Activated CD4-positive, alpha-beta memory T cell treated with anti-CD3 and anti-CD28 coated beads for 36 hours (primary cell): ENCODE measurements around the gene CHRNA3. TPM values are rescaled to one million over a fixed set of nuclear protein-coding genes. Genes with fewer than 3 reads are reported as not detected.
"Not testable (repeated sequence)": the region's sequence is repeated elsewhere in the genome, so short reads cannot be mapped to it uniquely, and the experiment has no call there.

Experiments
- CTCF ChIA-PET: fragments of 350-600 bp; sonication (Branson Sonifier 250); formaldehyde crosslinking; loops from one replicate; lab custom pipeline; 2021; ENCODE audit warnings: antibody characterized with exemption, inconsistent platforms; lab: Charles Lee
- POLR2A ChIA-PET: fragments of 350-600 bp; sonication (Branson Sonifier 250); formaldehyde crosslinking; loops from one replicate; lab custom pipeline; 2021; ENCODE audit warnings: antibody characterized with exemption; lab: Charles Lee
- DNase-seq: peaks from one replicate; pipeline ENCODE4 v3.0.0-alpha.2; 2020
- H3K27ac Mint-ChIP-seq: one replicate; pipeline ENCODE4 v1.8.0; 2021; ENCODE audit warnings: mixed read lengths
- H3K27me3 Mint-ChIP-seq: one replicate; pipeline ENCODE4 v1.8.0; 2021; ENCODE audit warnings: mixed read lengths
- H3K36me3 Mint-ChIP-seq: one replicate; pipeline ENCODE4 v1.8.0; 2021; ENCODE audit warnings: mixed read lengths
- H3K4me1 Mint-ChIP-seq: one replicate; pipeline ENCODE4 v1.8.0; 2021; ENCODE audit warnings: low read depth, mixed read lengths
- H3K4me3 Mint-ChIP-seq: one replicate; pipeline ENCODE4 v1.8.0; 2021; ENCODE audit warnings: mild to moderate bottlenecking, mixed read lengths
- H3K9me3 Mint-ChIP-seq: one replicate; pipeline ENCODE4 v1.8.0; 2021; ENCODE audit warnings: mixed read lengths
- intact Hi-C: fragments of 100-400 bp; cut with micrococcal nuclease; formaldehyde crosslinking; loops from one replicate; pipeline ENCODE4 v1.15.1; 2023
- total RNA-seq, 2 experiments: library from RNA; stranded (reverse); gene quantifications; one replicate each; pipeline ENCODE4 v1.2.3, GENCODE V29; 2021

CHRNA3 gene
- total RNA-seq, 2 experiments from 2014 or later: not detected

DNA sequence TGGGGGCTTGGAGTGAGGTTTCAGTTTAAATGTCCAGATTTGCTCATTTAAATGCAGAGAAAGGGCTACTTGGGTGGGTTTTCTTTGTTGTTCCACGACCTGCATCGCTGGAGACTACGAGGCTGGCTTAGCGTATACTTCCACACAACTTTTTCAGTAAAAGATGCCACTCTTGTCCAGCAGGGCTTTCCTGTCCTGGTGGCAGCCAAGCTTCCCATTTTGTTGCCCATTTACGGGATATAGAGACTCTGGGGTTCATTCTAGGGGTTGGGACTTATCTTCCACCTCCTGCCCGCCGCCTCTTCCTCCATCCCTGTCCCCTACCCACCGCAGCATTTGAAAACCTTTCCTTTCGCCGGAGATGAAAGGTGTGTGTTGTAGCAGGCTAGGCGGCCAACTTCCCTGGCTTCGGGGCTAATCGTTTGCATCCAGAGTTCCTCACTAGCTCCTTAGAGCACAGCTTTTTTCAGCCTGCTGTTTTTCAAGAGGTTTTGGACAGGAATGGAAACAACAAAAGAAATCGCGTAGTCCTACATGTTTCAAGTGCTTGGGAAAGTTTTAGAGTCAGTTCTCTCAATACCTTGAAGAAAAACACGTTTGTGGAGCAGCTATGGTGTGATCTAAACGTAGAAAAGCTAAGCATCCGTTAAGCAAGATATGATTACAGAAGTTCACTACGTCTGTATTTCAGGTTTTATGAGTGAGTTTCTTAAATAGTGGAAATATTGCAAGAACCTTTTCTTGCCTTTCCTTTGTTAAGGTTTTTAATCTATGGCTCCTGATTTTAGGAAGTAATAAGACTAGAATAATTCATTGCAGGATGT, 54.6 kb downstream of the CHRNA3 start:
- POLR2A ChIA-PET: interaction anchor here (0.6 to 2.1 kb wide), 2 partner anchors 26 to 128 kb away, joined by 3 to 15 read pairs; partner anchors contain the start of gene PSMA4
- CTCF ChIA-PET: interaction anchor here (0.9 to 1.9 kb wide), 7 partner anchors 8 to 144 kb away, joined by 3 to 7 read pairs (median 4); partner anchors contain the start of gene PSMA4
- Mint-ChIP-seq H3K4me1 (peaks cover 29% of the 10 kb centered on the region), H3K36me3 (no peaks in the 10 kb centered on the region), H3K9me3 (no peaks in the 10 kb centered on the region), H3K27ac (no peak overlapping the region), H3K27me3 (peaks cover 14% of the 10 kb centered on the region), H3K4me3 (peak overlapping the region; percentile 75)
- intact Hi-C loops: loop anchor here (1.0 kb wide), 1 partner anchor 26 kb away; the partner anchor contains the start of gene PSMA4
- no peak for DNase-seq

DNA sequence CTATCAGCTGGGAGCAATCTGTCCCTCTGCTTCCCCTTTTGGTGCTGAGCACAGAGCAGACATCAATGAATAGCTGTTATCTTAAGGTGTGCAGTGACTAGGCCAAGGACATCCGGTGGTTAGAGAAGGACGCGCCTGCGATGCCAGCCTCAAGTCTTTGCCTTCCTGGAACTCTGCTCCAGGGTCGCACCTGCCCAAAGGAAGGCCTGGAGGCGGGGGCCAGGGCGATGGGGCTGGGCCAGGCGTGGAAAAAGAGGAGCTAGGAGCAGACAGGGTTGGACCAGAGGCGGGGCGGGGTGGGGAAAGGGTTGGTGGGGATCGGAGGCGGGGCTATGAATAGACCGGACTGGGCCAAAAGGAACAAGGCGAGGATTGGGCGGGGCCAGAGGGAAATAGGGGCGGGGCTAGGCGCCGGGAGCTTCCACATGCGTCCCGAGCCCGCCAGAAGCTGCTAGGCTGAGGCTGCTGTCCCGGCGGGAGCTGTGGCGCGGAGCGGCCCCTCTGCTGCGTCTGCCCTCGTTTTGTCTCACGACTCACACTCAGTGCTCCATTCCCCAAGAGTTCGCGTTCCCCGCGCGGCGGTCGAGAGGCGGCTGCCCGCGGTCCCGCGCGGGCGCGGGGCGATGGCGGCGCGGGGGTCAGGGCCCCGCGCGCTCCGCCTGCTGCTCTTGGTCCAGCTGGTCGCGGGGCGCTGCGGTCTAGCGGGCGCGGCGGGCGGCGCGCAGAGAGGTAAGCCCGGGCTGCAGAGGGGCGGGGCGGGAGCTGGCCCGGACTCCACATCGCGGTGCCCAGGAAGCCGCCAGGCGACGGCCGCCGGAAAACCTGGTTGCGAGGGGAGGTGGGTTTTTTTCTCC, 55.5 kb downstream of the CHRNA3 start, which contains the start of gene CHRNA5:
Gene CHRNA5 (plus strand): TSS at position 424 of the 854 bp plus-strand sequence. CDS start 200 bp downstream, at position 624.
- CTCF ChIA-PET: interaction anchor here (0.9 to 1.9 kb wide), 6 partner anchors 9 to 143 kb away, joined by 3 to 7 read pairs (median 4); no protein-coding TSS in a partner anchor
- Mint-ChIP-seq H3K27me3 (peaks cover 14% of the 10 kb centered on the region), H3K4me1 (peaks cover 29% of the 10 kb centered on the region), H3K9me3 (no peaks in the 10 kb centered on the region), H3K36me3 (no peaks in the 10 kb centered on the region), H3K27ac (no peak within 1 kb of the TSS), H3K4me3 (peak within 1 kb of the TSS; percentile 78)
- intact Hi-C loops: loop anchor here (1.0 kb wide), 1 partner anchor 25 kb away; the partner anchor contains the start of gene PSMA4
- peak; percentile 59 for DNase-seq
- POLR2A ChIA-PET: interaction anchor here (2.1 kb wide), 1 partner anchor 25 kb away, joined by 15 read pairs; the partner anchor contains the start of gene PSMA4

DNA sequence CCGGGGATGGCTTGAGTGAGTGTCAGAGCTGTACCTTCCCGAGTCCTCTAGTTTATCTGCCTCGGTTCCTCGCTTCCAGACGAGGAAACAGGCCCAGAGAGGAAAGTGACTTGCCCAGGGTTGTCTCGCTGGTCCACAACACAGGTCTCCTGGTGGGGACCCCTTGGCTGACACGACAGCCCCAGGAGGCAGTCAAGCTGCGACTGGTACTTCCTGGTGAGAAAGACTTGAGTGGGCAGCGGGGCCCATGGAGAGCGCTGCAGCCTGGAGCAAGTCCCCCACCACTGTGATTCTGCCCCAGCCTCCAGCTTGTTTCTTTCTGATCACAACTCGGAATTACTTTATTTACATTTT, 56.1 kb downstream of the CHRNA3 start:
- intact Hi-C loops: loop anchor here (1.0 kb wide), 1 partner anchor 24 kb away; the partner anchor contains the start of gene PSMA4
- Mint-ChIP-seq H3K9me3 (no peaks in the 10 kb centered on the region), H3K4me3 (peak overlapping the region; percentile 78), H3K4me1 (peaks cover 29% of the 10 kb centered on the region), H3K27ac (no peak overlapping the region), H3K27me3 (peaks cover 14% of the 10 kb centered on the region), H3K36me3 (no peaks in the 10 kb centered on the region)
- no peak for DNase-seq
- CTCF ChIA-PET: no interaction called here
- POLR2A ChIA-PET: interaction anchor here (2.1 kb wide), 1 partner anchor 24 kb away, joined by 15 read pairs; the partner anchor contains the start of gene PSMA4

DNA sequence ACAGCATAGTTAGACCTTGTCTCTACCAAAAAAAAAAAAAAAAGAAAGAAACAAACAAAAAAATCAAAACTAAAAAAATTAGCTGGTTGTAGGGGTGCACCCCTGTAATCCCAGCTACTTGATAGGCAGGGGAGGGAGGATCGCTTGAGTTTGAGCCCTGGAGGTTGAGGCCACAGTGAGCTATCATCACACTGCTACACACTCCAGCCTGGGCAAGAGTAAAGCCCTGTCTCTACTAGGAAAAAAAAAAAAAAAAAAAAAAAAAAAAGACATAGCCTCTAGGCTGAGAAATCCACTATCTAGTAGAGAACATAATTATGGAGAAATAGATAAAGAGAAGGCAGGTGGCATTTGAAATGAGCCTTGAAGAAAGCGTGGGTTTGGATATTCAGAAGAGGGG, 57.7 kb downstream of the CHRNA3 start:
- intact Hi-C loops: no loop called here
- peaks cover 26% of the 10 kb centered on the region for H3K4me1 Mint-ChIP-seq
- CTCF ChIA-PET: no interaction called here
- no peaks in the 10 kb centered on the region for H3K9me3 Mint-ChIP-seq
- H3K36me3 Mint-ChIP-seq: no peaks in the 10 kb centered on the region
- H3K27me3 Mint-ChIP-seq: peaks cover 14% of the 10 kb centered on the region
- H3K27ac Mint-ChIP-seq: no peak overlapping the region
- DNase-seq: no peak
- POLR2A ChIA-PET: no interaction called here
- no peak overlapping the region for H3K4me3 Mint-ChIP-seq

DNA sequence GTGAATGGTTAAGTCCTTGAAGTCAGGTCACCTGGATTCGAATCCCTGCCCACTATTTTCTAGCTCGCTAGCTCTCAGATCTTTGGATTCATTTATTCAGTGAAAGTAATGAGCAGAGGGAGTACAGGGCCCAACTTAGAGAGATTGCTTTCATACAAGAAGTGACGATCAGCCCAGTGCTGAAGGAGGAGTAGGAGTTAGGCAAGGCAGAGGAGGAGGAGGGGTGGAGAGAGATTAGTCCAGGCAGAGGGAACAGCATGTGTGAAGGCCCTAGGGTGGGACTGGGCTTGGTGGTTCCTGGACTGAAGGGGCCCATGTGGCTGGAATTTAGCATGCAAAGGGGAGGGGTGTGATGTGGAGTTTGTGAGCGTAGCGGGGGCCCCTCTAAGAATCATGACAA, 59.3 kb downstream of the CHRNA3 start:
- H3K4me1 Mint-ChIP-seq: peaks cover 18% of the 10 kb centered on the region
- no peak overlapping the region for H3K4me3 Mint-ChIP-seq
- POLR2A ChIA-PET: no interaction called here
- H3K27ac Mint-ChIP-seq: no peak overlapping the region
- CTCF ChIA-PET: no interaction called here
- DNase-seq: no peak
- intact Hi-C loops: no loop called here
- no peaks in the 10 kb centered on the region for H3K9me3 Mint-ChIP-seq
- H3K27me3 Mint-ChIP-seq: peaks cover 5% of the 10 kb centered on the region
- no peaks in the 10 kb centered on the region for H3K36me3 Mint-ChIP-seq

DNA sequence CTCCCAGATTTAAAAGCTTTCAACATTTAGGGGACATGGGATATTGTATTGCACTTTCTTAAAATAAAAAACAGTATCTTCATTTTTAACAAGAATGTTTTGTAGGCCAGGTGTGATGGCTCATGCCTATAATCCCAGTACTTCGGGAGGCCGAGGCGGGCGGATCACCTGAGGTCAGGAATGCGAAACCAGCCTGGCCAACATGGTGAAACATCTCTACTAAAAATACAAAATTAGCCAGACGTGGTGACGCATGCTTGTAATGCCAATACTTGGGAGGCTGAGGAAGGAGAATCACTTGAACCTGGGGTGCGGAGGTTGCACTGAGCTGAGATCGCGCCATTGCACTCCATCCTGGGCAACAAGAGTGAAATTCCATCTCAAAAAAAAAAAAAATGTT, 60.6 kb downstream of the CHRNA3 start:
- H3K9me3 Mint-ChIP-seq, H3K36me3 Mint-ChIP-seq, DNase-seq, H3K27ac Mint-ChIP-seq, POLR2A ChIA-PET, CTCF ChIA-PET, intact Hi-C loops, H3K27me3 Mint-ChIP-seq, H3K4me3 Mint-ChIP-seq: not testable (repeated sequence)
- peaks cover 11% of the 10 kb centered on the region for H3K4me1 Mint-ChIP-seq

DNA sequence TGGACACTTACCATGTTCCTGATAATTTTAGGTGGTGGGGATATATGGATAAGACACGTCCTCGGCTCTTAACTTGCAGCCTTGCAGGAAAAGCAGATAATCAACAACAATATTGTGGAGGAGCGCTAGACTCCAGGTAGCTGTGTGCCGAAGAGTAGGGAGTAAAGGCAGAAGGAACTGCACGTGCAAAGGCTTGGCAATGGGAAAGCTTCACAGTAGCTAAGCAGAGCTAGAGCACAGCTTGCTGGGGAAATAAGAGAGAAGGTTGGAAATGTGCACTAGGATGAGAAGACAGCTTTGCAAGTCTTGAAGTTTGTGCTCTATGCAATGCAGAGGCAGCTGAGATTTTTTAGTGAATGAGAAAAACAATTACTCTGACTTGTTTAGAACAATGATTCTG, 68.2 kb downstream of the CHRNA3 start:
- intact Hi-C loops: no loop called here
- no peaks in the 10 kb centered on the region for H3K4me1 Mint-ChIP-seq
- H3K27me3 Mint-ChIP-seq: no peaks in the 10 kb centered on the region
- H3K36me3 Mint-ChIP-seq: peaks cover 16% of the 10 kb centered on the region
- DNase-seq: no peak
- POLR2A ChIA-PET: interaction anchor here (3.6 kb wide), 1 partner anchor 11 kb away, joined by 13 read pairs; the partner anchor contains the start of gene PSMA4
- CTCF ChIA-PET: interaction anchor here (1.0 kb wide), 2 partner anchors 12 to 87 kb away, joined by 3 read pairs; partner anchors contain the start of gene PSMA4
- no peak overlapping the region for H3K4me3 Mint-ChIP-seq
- H3K9me3 Mint-ChIP-seq: no peaks in the 10 kb centered on the region
- no peak overlapping the region for H3K27ac Mint-ChIP-seq

DNA sequence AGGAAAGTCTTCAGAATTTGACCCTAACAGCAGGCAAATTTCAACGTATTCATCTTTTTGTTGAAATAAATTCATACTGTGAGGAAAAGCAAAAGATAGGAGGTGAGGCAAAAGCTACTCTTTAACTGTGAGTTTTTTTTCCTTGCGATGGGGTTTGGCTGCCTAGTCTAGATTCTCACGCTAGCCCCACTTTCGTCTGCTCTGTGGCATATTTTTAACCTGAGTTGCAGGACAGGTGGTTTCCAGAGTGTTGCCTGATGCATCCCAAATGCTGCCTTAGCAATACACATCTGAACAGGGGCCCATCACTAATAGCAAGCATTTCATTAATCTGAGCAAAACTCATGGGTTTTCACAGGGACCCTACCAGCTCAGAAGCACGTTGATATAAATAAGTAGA, 68.9 kb downstream of the CHRNA3 start:
- H3K36me3 Mint-ChIP-seq: peaks cover 17% of the 10 kb centered on the region

DNA sequence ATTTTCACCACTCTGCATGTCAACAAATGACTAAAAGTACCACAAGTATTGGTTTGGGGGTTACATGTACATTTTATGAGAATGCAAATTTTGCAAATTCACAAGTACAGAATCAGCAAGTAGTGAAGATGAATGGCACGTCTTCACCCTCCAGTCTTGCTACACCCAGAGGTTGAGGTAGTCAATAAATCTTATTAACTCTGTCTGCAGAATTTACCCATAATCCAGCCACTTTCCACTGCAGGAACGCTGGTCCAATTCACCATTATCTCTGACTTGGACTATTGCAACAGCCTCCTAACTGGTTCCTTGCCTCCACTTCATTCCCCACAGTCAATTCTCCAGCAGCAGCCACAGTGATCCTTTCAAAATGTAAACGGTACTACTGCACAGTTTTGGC, 70.0 kb downstream of the CHRNA3 start:
- Mint-ChIP-seq H3K27ac (no peak overlapping the region), H3K9me3 (no peaks in the 10 kb centered on the region), H3K4me3 (no peak overlapping the region), H3K27me3 (no peaks in the 10 kb centered on the region), H3K36me3 (peaks cover 27% of the 10 kb centered on the region), H3K4me1 (no peaks in the 10 kb centered on the region)
- CTCF ChIA-PET: no interaction called here
- intact Hi-C loops: no loop called here
- POLR2A ChIA-PET: interaction anchor here (3.6 kb wide), 1 partner anchor 9 kb away, joined by 13 read pairs; the partner anchor contains the start of gene PSMA4
- no peak for DNase-seq

More for the DNA sequence above, 68.9 kb downstream of the CHRNA3 start:
- POLR2A ChIA-PET: interaction anchor here (3.6 kb wide), 1 partner anchor 10 kb away, joined by 13 read pairs; the partner anchor contains the start of gene PSMA4
- Mint-ChIP-seq H3K4me1 (no peaks in the 10 kb centered on the region), H3K9me3 (no peaks in the 10 kb centered on the region), H3K4me3 (no peak overlapping the region), H3K27me3 (no peaks in the 10 kb centered on the region), H3K27ac (no peak overlapping the region)
- intact Hi-C loops: no loop called here
- no peak for DNase-seq
- CTCF ChIA-PET: interaction anchor here (1.0 kb wide), 1 partner anchor 87 kb away, joined by 3 read pairs; no protein-coding TSS in a partner anchor

DNA sequence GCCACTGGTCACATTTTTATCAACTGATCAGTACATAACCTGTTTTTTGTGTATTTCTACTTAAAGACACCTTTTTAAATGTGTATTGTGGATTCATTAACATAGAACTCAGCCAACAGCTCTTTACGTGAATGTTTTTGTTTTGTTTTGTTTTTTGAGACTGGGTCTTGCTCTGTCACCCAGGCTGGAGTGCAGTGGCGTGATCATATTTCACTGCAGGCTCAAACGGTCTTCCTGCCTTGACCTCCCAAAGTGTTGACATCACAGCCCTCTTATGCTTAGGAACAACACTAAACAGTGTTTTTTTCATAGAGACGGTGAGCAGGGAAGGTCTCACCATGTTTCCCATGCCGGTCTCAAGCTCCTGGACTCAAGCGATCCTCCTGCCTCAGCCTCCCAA, 70.6 kb downstream of the CHRNA3 start:
- no peak overlapping the region for H3K4me3 Mint-ChIP-seq
- H3K27ac Mint-ChIP-seq: no peak overlapping the region
- H3K4me1 Mint-ChIP-seq: peaks cover under 1% of the 10 kb centered on the region
- ChIA-PET CTCF (no interaction called here), POLR2A (interaction anchor here (1.2 to 3.6 kb wide), 2 partner anchors 8 to 9 kb away, joined by 4 to 13 read pairs; partner anchors contain the start of gene PSMA4)
- intact Hi-C loops: no loop called here
- H3K27me3 Mint-ChIP-seq: no peaks in the 10 kb centered on the region
- no peaks in the 10 kb centered on the region for H3K9me3 Mint-ChIP-seq
- DNase-seq: no peak
- peaks cover 33% of the 10 kb centered on the region for H3K36me3 Mint-ChIP-seq
